ENCODE data around the gene OR3A2.

DNA sequence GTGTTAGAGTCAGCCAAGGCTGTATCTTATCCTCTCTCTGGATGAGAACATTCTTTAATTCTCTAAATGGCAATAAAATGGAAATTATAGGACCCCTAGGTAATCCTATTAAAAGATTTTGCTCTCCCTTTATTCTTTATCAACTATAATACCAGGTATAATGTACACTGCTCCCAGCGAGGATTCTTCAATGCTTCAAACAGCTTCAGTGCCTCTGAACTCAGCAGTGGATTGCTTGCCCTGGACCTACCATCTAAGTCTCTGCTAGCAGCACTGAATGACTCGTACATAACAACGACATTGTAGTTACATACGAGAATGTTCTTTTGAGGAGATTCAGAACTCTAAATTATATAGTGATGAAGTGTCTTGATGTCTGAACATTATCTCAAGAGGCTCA is 3.7 kb upstream of the OR3A2 start:
- TF ChIP-seq, protein P1, sequence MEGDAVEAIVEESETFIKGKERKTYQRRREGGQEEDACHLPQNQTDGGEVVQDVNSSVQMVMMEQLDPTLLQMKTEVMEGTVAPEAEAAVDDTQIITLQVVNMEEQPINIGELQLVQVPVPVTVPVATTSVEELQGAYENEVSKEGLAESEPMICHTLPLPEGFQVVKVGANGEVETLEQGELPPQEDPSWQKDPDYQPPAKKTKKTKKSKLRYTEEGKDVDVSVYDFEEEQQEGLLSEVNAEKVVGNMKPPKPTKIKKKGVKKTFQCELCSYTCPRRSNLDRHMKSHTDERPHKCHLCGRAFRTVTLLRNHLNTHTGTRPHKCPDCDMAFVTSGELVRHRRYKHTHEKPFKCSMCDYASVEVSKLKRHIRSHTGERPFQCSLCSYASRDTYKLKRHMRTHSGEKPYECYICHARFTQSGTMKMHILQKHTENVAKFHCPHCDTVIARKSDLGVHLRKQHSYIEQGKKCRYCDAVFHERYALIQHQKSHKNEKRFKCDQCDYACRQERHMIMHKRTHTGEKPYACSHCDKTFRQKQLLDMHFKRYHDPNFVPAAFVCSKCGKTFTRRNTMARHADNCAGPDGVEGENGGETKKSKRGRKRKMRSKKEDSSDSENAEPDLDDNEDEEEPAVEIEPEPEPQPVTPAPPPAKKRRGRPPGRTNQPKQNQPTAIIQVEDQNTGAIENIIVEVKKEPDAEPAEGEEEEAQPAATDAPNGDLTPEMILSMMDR (conservative IDR thresholded peaks at IDR 0.05 in 1 of 2, IDR thresholded peaks at IDR 0.05 in 1 of 2; ENCODE audit: extremely low read depth in 1 of 2, insufficient read depth in 1 of 2, low read depth in 1 of 2, low read length in 2 of 2) = no peak
- no peak for TF ChIP-seq EZH2 (IDR thresholded peaks at IDR 0.05; ENCODE audit: borderline replicate concordance, low read length)
